GM21619 (cell line): Measurements from ENCODE around the gene MAP3K5.

Experiments used
- ATAC-seq: cut with Tn5 transposase; IDR thresholded peaks from one replicate; pipeline ENCODE4 v1.9.1; 2021; ENCODE audit not compliant: unreplicated experiment

MAP3K5 gene

GRCh38 chr6:136750696-136751521 is 41.4 kb downstream of the MAP3K5 start:
- ATAC-seq, result no peak

- ATAC-seq, result no peak
Measured at GRCh38 chr6:136749359-136749997, 42.8 kb downstream of the MAP3K5 start.

DNA sequence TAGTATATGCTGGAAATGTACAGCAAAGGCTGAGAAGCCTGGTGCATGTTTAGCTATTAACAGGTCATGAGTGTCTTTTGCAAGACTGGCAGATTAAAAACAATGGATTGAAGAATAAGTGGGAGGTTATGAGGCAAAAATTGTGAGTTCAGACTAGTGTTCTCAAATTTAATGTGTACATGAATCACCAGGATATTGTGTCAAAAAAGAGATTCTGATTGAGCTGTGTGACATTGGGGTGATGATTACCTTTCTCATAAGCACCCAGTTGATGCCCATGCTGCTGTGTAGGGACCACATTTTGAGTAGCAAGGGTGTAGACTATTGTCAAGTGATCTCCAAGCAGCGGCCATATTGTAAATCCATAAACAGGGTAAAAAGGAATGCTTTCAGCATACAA is 44.8 kb downstream of the MAP3K5 start:
- ATAC-seq, result no peak

- ATAC-seq, result no peak
Measured at GRCh38 chr6:136745300-136745699, 47.0 kb downstream of the MAP3K5 start.

DNA sequence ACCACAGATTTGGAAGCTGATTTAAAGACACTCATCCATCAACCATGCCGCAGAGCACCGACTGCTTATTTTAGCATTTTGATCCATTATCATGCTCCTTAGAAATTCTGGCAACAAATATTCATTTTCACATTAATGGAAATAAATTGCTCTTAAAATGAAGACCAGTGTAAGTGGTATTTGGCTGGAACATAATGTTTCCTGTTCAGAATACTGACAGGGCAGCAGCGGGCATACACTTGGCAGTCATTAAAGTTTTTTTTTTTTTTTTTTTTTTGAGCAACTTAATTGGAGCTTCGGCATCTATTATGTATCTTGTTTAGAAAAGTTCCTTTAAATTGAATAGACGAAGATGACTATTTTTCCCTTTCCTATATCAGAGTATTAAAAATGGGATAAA is 47.4 kb downstream of the MAP3K5 start:
- ATAC-seq, result no peak

DNA sequence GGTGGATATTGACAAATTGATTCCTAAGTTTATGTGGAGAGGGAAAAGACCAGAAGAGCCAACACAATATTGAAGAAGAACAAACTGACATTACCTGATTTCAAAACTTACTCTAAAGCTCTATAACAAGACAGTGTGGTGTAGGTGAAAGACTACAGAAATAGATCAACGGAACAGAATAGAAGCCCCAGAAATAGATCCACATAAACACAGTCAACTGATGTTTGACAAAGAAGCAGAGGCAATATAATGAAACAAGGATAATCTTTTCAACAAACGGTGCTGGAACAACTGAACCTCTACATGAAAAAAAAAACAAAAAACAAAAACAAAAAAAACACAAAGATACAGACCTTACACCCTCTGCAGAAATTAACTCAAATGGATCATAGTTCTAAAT is 50.2 kb downstream of the MAP3K5 start:
- ATAC-seq, result no peak

DNA sequence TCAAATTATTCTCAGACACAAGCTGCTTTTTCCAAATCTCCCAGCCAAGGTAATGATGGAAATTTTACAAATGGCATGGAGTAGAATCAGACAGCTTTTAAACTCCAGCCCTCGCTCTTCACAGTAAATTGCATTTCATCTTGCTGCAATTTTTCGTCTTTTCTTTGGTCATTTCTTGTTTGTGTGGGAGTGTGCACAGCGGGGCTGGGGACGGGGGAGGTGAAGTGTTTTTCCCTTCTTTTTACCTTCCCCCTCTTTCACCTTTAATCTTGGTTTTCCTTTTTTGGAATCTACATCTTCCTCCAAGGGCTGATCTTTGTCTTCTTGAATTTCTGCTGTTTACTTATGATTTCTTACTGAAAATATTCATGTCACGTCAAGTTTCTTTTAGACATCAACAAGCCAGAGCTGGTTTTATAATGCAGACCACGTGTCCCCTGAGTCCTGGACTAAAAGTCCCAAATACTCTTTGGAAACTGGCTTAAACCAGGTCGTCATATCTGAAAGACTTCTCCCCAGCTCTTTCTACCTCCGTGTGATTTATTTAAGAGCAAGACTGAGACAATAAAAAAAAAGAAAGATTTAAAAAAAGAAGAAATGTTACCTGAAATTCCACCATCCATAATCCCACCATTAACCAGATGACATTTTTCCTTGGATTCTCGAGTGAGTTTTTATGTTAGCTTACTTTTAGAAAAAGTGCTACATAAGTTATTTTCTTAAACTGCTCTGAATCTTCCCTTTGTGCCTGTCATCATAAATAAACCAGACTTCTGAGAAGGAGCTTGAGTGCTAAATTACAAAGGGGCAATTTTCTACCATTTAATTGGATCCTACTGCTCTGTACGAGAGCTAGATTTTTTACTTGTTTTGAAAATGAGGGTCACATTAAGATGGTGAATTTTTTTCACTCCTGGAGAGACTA is 52.0 kb downstream of the MAP3K5 start:
- ATAC-seq, result no peak

GRCh38 chr6:136739501-136739900 is 52.8 kb downstream of the MAP3K5 start:
- no peak for ATAC-seq

GRCh38 chr6:136739071-136739470 is 53.2 kb downstream of the MAP3K5 start:
- no peak for ATAC-seq

- no peak for ATAC-seq
Measured at GRCh38 chr6:136738692-136739057, 53.6 kb downstream of the MAP3K5 start.

GRCh38 chr6:136737871-136738691 is 54.2 kb downstream of the MAP3K5 start:
- ATAC-seq, result no peak

- no peak for ATAC-seq
Measured at GRCh38 chr6:136737374-136737844, 54.9 kb downstream of the MAP3K5 start.

- ATAC-seq, result no peak
Measured at GRCh38 chr6:136736281-136736960, 55.9 kb downstream of the MAP3K5 start.

DNA sequence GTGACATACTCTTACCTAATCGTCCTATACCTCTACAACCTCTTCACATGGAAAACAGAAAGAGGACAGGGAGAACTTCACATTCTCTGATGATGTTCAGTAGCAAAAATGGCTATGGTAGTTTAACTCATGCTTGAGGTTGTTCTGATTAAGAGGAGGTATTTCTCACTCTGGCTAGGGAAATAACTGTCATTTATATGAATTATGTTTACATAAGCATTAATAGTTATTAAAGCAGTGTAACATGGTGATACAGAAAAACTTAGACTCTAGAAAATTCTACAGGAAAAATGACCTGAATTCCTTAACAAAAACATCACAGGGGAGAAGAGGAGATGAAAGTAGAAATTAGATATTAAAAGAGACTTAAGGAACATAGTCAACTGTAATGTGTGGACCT is 57.3 kb downstream of the MAP3K5 start:
- ATAC-seq, result no peak

GRCh38 chr6:136732889-136733288 is 59.4 kb downstream of the MAP3K5 start:
- ATAC-seq, result no peak

GRCh38 chr6:136729832-136730231 is 62.4 kb downstream of the MAP3K5 start:
- ATAC-seq, result no peak

GRCh38 chr6:136728976-136729515 is 63.2 kb downstream of the MAP3K5 start:
- ATAC-seq, result no peak

DNA sequence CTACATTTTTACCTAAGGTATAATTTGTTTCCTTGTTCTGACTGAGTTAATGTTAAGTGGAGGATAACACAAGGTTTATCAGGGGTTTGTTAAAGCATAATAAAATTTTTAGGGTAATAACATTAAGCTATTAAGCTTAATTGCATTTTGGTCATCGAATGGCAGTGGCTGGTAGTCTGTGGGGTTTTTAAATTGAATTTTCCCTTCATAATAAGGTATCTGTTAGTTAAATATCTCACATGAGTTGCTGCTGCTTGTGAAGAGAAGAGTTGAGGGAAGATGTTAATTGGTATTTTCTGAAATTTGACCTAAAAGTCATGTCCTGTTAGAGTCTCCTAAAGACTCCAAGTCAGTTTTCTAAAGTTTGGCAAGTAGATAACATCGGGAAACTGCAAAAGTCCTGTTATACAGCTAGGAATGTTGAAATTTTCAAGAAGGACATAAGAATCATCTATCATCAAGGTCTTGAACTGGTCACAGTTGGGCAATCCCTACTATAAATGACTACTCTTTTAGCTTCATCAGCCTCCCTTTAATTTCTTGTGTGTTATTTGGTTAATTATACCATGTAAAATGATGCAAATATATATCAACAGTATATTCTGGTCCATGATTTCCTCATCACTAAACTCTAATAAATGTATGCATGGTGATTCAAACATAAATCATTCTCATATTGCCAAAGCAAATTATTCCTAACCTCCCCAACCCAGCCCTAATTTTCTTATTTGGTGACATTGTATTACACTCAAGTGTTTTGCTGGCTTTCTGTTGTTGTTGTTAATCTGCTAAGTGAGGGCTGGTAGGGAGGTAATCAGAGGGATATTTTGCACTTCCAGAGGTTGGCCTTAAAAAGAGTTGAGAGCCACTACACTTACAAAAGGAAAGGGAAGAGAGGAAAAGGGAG is 64.0 kb downstream of the MAP3K5 start:
- ATAC-seq, result no peak
